ENCODE data around the gene SLC25A26.

GRCh38 chr3:66365080-66365479 lies 144.3 kb downstream of the SLC25A26 start:
- TF ChIP-seq RAD21 (CRISPR knock-in tag; IDR thresholded peaks at IDR 0.05) (no peak), ZNF512B (CRISPR knock-in tag; IDR thresholded peaks at IDR 0.05; ENCODE audit: borderline replicate concordance) (no peak), POLR2A (IDR thresholded peaks at IDR 0.05; ENCODE audit: insufficient read depth in 1 of 2, low read depth in 2 of 2, low read length in 2 of 2) (no peak), JUND (CRISPR knock-in tag; IDR thresholded peaks at IDR 0.05) (no peak), ELF1 (CRISPR knock-in tag; IDR thresholded peaks at IDR 0.05) (no peak), ZNF788 (CRISPR knock-in tag; IDR thresholded peaks at IDR 0.05; ENCODE audit: borderline replicate concordance) (no peak), KLF15 (CRISPR knock-in tag; IDR thresholded peaks at IDR 0.05; ENCODE audit: borderline replicate concordance) (no peak)
